Ovary (tissue), 9 donors: ENCODE measurements around the gene MAP1A. TPM values are rescaled to one million over a fixed set of nuclear protein-coding genes. Genes with fewer than 3 reads are reported as not detected.

Experiments
- DNase-seq, 5 donors: peaks; one replicate each; pipeline ENCODE4 v3.0.0-alpha.2; 2019 to 2020
- H3K27ac ChIP-seq, 2 donors: fragments of 200-600 bp; one replicate each; pipeline versions ENCODE4 v1.5.1 to v1.8.0; 2019 to 2022
- H3K27me3 ChIP-seq: fragments of 200-600 bp; one replicate; pipeline ENCODE4 v1.8.0; 2022
- H3K36me3 ChIP-seq: fragments of 200-600 bp; sonication (generic); one replicate; pipeline ENCODE4 v1.5.1; 2019
- H3K4me1 ChIP-seq: one replicate; pipeline ENCODE4 v1.8.1; 2013; ENCODE audit warnings: mild to moderate bottlenecking, moderate library complexity; ENCODE audit not compliant: insufficient read depth
- H3K4me3 ChIP-seq: fragments of 200-600 bp; sonication (generic); one replicate; pipeline ENCODE4 v1.5.1; 2017
- H3K9me3 ChIP-seq, 2 donors: fragments of 200-600 bp in 1 of 2; sonication (generic) in 1 of 2; one replicate each; pipeline versions ENCODE4 v1.5.1 to v1.8.1; 2013 to 2019; ENCODE audit warnings: mild to moderate bottlenecking in 1 of 2, moderate library complexity in 1 of 2
- CTCF ChIP-seq, 3 donors: fragments of 450-650 bp in 2 of 3; fragments of 200-600 bp in 1 of 3; IDR thresholded peaks; one replicate each; pipeline versions ENCODE4 v1.5.1 to v1.8.0; 2016 to 2022; ENCODE audit warnings: antibody characterized with exemption in 3 of 3, mild to moderate bottlenecking in 1 of 3
- EP300 ChIP-seq: sonication (generic); formaldehyde crosslinking; IDR thresholded peaks from one replicate; pipeline ENCODE4 v1.6.1; 2017; ENCODE audit warnings: antibody characterized with exemption
- POLR2A ChIP-seq: fragments of 450-650 bp; IDR thresholded peaks from one replicate; pipeline ENCODE4 v1.6.1; 2017; ENCODE audit warnings: antibody characterized with exemption, mild to moderate bottlenecking, moderate library complexity
- WGBS, 3 donors: extraction: QIAGEN DNeasy Blood & Tissue Kit in 1 of 3; methylation state at CpG; one replicate each; pipeline versions ENCODE4 v1.1.5 to v1.1.7; 2013 to 2017; 5-methylcytosine and 5-hydroxymethylcytosine counted together
- intact Hi-C, 4 donors: fragments of 100-400 bp; cut with DNase I; formaldehyde crosslinking; loops; one replicate each; pipeline versions ENCODE4 v1.11.0 to v1.15.1; 2022 to 2023
- polyA plus RNA-seq, 2 donors: library from polyadenylated mRNA; stranded (reverse); fragments of 200-250 nt in 1 of 2; fragments of 350-450 nt in 1 of 2; fragmentation: Illumina TruSeq in 1 of 2; extraction: RNeasy Lipid Tissue Mini Kit (QIAGEN cat#74804) in 1 of 2; gene quantifications; one replicate each; pipeline ENCODE4 v1.2.3, GENCODE V29; 2013 to 2014
- total RNA-seq, 7 donors: library from RNA; depleted of rRNA in 2 of 7; stranded (reverse); fragments of >200 nt in 2 of 7; fragmentation: NEBNext Ultra II Directional in 3 of 7; extraction: Animal tissue kit (Norgen Biotek cat#: 25700) in 3 of 7; gene quantifications; one replicate each; pipeline versions ENCODE4 v1.1.0 to v1.2.4, GENCODE V29; 2016 to 2023
- donor health status: DM: no; HTN: no; CAD: no; lungs with moderate emphysema.
- donor health status: DM: no; HTN: no; CAD: no.
- donor health status: Bipolar disorder and iron deficiency.
- donor health status: DM: yes; HTN: yes; CAD: no.
- donor health status: DM: no; HTN: no; CAD: no.
- donor health status: DM: yes; HTN: yes; CAD: no.

The MAP1A gene
- total and polyA plus RNA-seq, 9 donors = 4.0 to 35.1 (median 20.1) TPM

- no peaks in the 10 kb centered on the region for H3K4me1 ChIP-seq
- TF ChIP-seq POLR2A (no peak), EP300 (no peak), CTCF (IDR thresholded peaks at IDR 0.05) (no peak)
- H3K27me3 ChIP-seq = no peaks in the 10 kb centered on the region
- H3K36me3 ChIP-seq = no peaks in the 10 kb centered on the region
- no peak overlapping the region for H3K27ac ChIP-seq
- intact Hi-C loops = no loop called here
- DNase-seq = no peak
- WGBS, 3 donors = 89 to 94% (median 91%) methylated on average over 1 of the region's 1 CpG
- H3K9me3 ChIP-seq = no peaks in the 10 kb centered on the region
- H3K4me3 ChIP-seq = no peak overlapping the region
Measured at GRCh38 chr15:43499635-43500034, 17.8 kb upstream of the MAP1A start.

DNA sequence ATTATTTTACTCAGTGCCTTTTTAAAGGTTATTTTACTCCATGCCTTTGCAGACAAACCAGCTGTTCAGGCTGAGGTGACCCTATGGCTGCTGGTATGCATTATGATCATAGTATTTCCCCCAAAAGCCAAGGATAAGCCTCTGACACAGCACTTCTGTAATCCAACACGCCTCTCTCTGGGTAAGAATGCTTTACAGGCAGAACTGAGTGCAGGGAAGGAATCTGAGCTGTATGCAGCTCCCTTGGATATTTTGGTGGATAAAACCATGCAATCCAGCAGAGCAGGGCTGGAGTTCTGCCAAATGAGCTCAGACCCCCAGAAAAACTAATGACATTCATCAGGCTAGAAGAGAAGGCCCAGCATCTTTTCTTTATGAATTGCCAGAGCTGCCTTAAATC, 11.7 kb upstream of the MAP1A start:
- H3K4me3 ChIP-seq = no peak overlapping the region
- H3K27me3 ChIP-seq = no peaks in the 10 kb centered on the region
- TF ChIP-seq POLR2A = no peak
- no peak for TF ChIP-seq EP300
- TF ChIP-seq CTCF (IDR thresholded peaks at IDR 0.05) = no peak
- WGBS, 3 donors = 18 to 36% (median 20%) methylated on average over 1 of the region's 1 CpG
- intact Hi-C loops = no loop called here
- peaks cover 8% of the 10 kb centered on the region for H3K4me1 ChIP-seq
- no peak for DNase-seq
- no peaks in the 10 kb centered on the region for H3K9me3 ChIP-seq
- no peaks in the 10 kb centered on the region for H3K36me3 ChIP-seq
- no peak overlapping the region for H3K27ac ChIP-seq

DNA sequence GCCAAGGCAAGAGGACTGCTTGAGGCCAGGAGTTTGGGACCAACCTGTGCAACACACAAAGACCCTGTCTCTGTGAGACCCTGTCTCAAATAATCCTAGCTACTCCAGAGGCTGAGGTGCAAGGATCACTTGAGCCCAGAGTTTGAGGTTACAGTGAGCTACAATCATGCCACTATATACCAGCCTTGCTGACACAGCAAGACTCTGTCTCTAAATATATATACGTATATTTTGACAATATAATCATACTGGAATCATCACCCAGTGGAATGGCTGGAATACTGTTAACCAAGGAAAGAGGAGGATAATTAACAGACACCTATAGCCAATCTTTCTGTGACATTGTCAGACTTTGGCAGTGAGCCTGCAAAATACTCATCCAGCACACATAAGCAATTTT, 9.0 kb upstream of the MAP1A start:
- Histone ChIP-seq H3K36me3 (no peaks in the 10 kb centered on the region), H3K9me3 (no peaks in the 10 kb centered on the region), H3K27me3 (no peaks in the 10 kb centered on the region), H3K4me3 (no peak overlapping the region), H3K4me1 (peaks cover 11% of the 10 kb centered on the region), H3K27ac (peak overlapping the region in 1 of 2 donors; percentile 35)
- no peak for DNase-seq
- intact Hi-C loops = no loop called here
- TF ChIP-seq CTCF (IDR thresholded peaks at IDR 0.05) (no peak), EP300 (no peak), POLR2A (no peak)
- 77 to 87% (median 85%) methylated on average over 1 of the region's 1 CpG for WGBS, 3 donors

DNA sequence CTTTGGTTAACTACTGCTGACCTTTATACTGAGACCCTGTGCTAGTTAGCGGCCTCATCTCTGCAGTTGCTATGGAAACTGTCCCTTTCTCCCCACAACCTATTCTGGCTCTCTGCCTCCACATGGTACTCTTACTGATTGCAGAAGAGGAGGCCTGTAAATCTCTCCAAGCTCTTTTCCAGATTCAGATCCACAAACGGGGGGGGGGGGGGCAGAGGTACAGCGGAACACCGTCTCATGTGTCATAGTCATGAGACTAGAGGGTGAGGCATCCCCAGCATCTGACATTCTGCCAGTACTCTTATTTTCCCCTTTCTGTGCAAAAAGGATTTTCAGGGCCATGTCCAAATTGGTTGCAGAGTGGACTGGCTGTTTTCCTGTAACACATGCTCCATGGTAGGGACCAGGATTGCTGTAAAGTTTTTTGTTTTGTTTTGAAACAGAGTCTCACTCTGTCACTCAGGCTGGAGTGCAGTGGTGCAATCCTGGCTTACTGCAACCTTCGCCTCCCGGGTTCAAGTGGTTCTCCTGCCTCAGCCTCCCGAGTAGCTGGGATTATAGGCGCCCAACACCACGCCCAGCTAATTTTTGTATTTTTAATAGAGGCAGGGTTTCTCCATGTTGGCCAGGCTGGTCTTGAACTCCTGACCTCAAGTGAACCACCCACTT, 8.3 kb upstream of the MAP1A start:
- peak overlapping the region in 1 of 2 donors; percentile 92 for H3K27ac ChIP-seq

More for the DNA sequence above, 8.3 kb upstream of the MAP1A start:
- peaks cover 11% of the 10 kb centered on the region for H3K4me1 ChIP-seq
- H3K4me3 ChIP-seq = no peak overlapping the region
- WGBS, 3 donors = 38 to 51% (median 47%) methylated on average over 9 of the region's 9 CpGs
- H3K27me3 ChIP-seq = no peaks in the 10 kb centered on the region
- H3K9me3 ChIP-seq = no peaks in the 10 kb centered on the region
- DNase-seq = no peak
- no peak for TF ChIP-seq POLR2A
- TF ChIP-seq CTCF (IDR thresholded peaks at IDR 0.05) = no peak
- TF ChIP-seq EP300 = no peak
- intact Hi-C loops = no loop called here
- H3K36me3 ChIP-seq = no peaks in the 10 kb centered on the region
